Liver (tissue), 9 donors: Measurements from ENCODE around the gene LYG1. TPM values are rescaled to one million over a fixed set of nuclear protein-coding genes. Genes with fewer than 3 reads are reported as not detected.

Source experiments
- DNase-seq: peaks from one replicate; pipeline ENCODE4 v3.0.0-alpha.2; 2017; ENCODE audit warnings: low spot score
- H3K27ac ChIP-seq, 2 donors: one replicate each; pipeline ENCODE4 v1.7.0; 2013; ENCODE audit warnings: inconsistent platforms in 2 of 2, low read length in 2 of 2, control low read depth in 1 of 2, low read depth in 1 of 2, mild to moderate bottlenecking in 1 of 2
- H3K27me3 ChIP-seq, 4 donors: one replicate each; pipeline versions ENCODE4 v1.6.1 to v1.7.0; 2013; ENCODE audit warnings: low read length in 3 of 4, inconsistent platforms in 1 of 4, mild to moderate bottlenecking in 1 of 4, moderate library complexity in 1 of 4; ENCODE audit not compliant: control insufficient read depth in 4 of 4, insufficient read depth in 4 of 4
- H3K36me3 ChIP-seq, 4 donors: one replicate each; pipeline versions ENCODE4 v1.6.1 to v1.7.0; 2013; ENCODE audit warnings: low read length in 3 of 4, mild to moderate bottlenecking in 3 of 4, low read depth in 1 of 4, moderate library complexity in 1 of 4; ENCODE audit not compliant: control insufficient read depth in 4 of 4, insufficient read depth in 3 of 4
- H3K4me1 ChIP-seq, 4 donors: one replicate each; pipeline versions ENCODE4 v1.6.1 to v1.7.0; 2013; ENCODE audit warnings: low read length in 3 of 4, mild to moderate bottlenecking in 3 of 4, moderate library complexity in 1 of 4; ENCODE audit not compliant: control insufficient read depth in 4 of 4, insufficient read depth in 4 of 4
- H3K4me3 ChIP-seq, 3 donors: one replicate each; pipeline versions ENCODE4 v1.6.1 to v1.7.0; 2013; ENCODE audit warnings: low read length in 3 of 3, control low read depth in 1 of 3, low read depth in 1 of 3, mild to moderate bottlenecking in 1 of 3
- H3K9ac ChIP-seq, 2 donors: one replicate each; pipeline ENCODE4 v1.7.0; 2013; ENCODE audit warnings: low read length in 2 of 2, mild to moderate bottlenecking in 2 of 2, moderate library complexity in 2 of 2, control low read depth in 1 of 2, low read depth in 1 of 2
- H3K9me3 ChIP-seq, 4 donors: one replicate each; pipeline versions ENCODE4 v1.6.1 to v1.7.0; 2013; ENCODE audit warnings: low read length in 3 of 4; ENCODE audit not compliant: control insufficient read depth in 4 of 4
- EGR1 ChIP-seq, 2 donors: IDR thresholded peaks; 2 replicates each; pipeline ENCODE4 v1.6.1; 2016 to 2018; ENCODE audit warnings: antibody characterized with exemption in 2 of 2, low read depth in 2 of 2
- HNF4A ChIP-seq, 2 donors: conservative IDR thresholded peaks; 2 replicates each; pipeline ENCODE4 v1.6.1; 2016; ENCODE audit warnings: antibody characterized with exemption in 2 of 2, mild to moderate bottlenecking in 2 of 2
- HNF4G ChIP-seq: IDR thresholded peaks from 2 replicates; pipeline ENCODE4 v1.6.1; 2016; ENCODE audit warnings: antibody characterized with exemption
- NR2F2 ChIP-seq: IDR thresholded peaks from 2 replicates; pipeline ENCODE4 v1.6.1; 2016; ENCODE audit warnings: antibody characterized with exemption
- RAD21 ChIP-seq, 2 donors: IDR thresholded peaks; 2 replicates each; pipeline ENCODE4 v1.6.1; 2016; ENCODE audit warnings: antibody characterized with exemption in 2 of 2, mild to moderate bottlenecking in 2 of 2
- RXRA ChIP-seq, 2 donors: IDR thresholded peaks; 2 replicates each; pipeline ENCODE4 v1.6.1; 2017 to 2018; ENCODE audit warnings: antibody characterized with exemption in 2 of 2, mild to moderate bottlenecking in 1 of 2
- YY1 ChIP-seq: IDR thresholded peaks from 2 replicates; pipeline ENCODE4 v1.6.1; 2016; ENCODE audit warnings: antibody characterized with exemption, mild to moderate bottlenecking
- WGBS: extraction: QIAGEN DNeasy Blood & Tissue Kit; methylation state at CpG from one replicate; pipeline ENCODE4 v1.1.7; 2013; 5-methylcytosine and 5-hydroxymethylcytosine counted together
- polyA plus RNA-seq, 2 donors: library from polyadenylated mRNA; stranded (reverse) in 1 of 2; unstranded in 1 of 2; fragments of 200-250 nt in 1 of 2; fragments of >200 nt in 1 of 2; fragmentation: Nextera tagmentation in 1 of 2; extraction: Ambion mirVana in 1 of 2; gene quantifications; one replicate each; pipeline versions ENCODE4 v1.2.1 to v1.2.3, GENCODE V29; 2013 to 2015
- total RNA-seq, 2 donors: library from RNA; depleted of rRNA; stranded (reverse); fragments of >200 nt; gene quantifications; one replicate each; pipeline ENCODE4 v1.2.3, GENCODE V29; 2014
- TF ChIP-seq, protein P1 (sequence below): IDR thresholded peaks from 2 replicates; pipeline ENCODE4 v1.6.1; 2016; ENCODE audit warnings: antibody characterized with exemption
- TF ChIP-seq, protein P2 (sequence below): IDR thresholded peaks from 2 replicates; pipeline ENCODE4 v1.6.1; 2016; ENCODE audit warnings: antibody characterized with exemption, mild to moderate bottlenecking
- TF ChIP-seq, protein P3 (sequence below): fragments of 150-350 bp; IDR thresholded peaks from 2 replicates; pipeline ENCODE4 v1.5.1; 2017; ENCODE audit warnings: improper control_type of control experiment, low read depth, low read length; ENCODE audit not compliant: missing input control
- donor health status: healthy.
- donor health status: healthy.
- donor health status: healthy.
- donor health status: healthy.
- donor health status: healthy.

LYG1 gene
- total and polyA plus RNA-seq, 4 donors: 0.14 to 0.85 (median 0.55) TPM

DNA sequence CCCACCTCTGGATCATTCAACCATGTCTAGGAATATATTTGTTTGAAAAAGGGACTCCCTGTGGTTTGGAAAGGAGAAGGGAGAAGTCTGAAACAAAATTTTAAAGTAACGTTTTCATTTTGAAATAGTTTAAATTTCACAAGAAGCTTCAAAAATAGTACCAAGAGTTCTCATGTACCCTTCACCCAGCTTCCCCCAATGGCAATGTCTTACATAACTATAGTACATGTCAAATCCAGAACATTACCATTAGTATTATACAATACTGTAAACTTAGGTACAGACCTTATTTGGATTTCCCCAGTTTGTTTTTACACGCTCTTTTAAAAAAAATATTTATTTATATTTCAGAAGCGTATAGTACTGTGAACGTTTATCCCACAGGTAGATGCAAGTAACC, 41.5 kb downstream of the LYG1 start:
- Histone ChIP-seq H3K9ac (no peak overlapping the region), H3K27me3 (no peaks in the 10 kb centered on the region), H3K27ac (no peak overlapping the region), H3K4me3 (no peak overlapping the region), H3K4me1 (no peaks in the 10 kb centered on the region), H3K36me3 (no peaks in the 10 kb centered on the region), H3K9me3 (no peaks in the 10 kb centered on the region)
- WGBS: 83% methylated on average over 4 of the region's 4 CpGs
- DNase-seq: no peak
- TF ChIP-seq HNF4G (no peak), HNF4A (conservative IDR thresholded peaks at IDR 0.05) (no peak), RXRA (IDR thresholded peaks at IDR 0.05) (no peak), YY1 (no peak), RAD21 (IDR thresholded peaks at IDR 0.05) (no peak), EGR1 (IDR thresholded peaks at IDR 0.05; ENCODE audit: low read depth in 2 of 2) (no peak), NR2F2 (no peak)
- TF ChIP-seq, protein P1, sequence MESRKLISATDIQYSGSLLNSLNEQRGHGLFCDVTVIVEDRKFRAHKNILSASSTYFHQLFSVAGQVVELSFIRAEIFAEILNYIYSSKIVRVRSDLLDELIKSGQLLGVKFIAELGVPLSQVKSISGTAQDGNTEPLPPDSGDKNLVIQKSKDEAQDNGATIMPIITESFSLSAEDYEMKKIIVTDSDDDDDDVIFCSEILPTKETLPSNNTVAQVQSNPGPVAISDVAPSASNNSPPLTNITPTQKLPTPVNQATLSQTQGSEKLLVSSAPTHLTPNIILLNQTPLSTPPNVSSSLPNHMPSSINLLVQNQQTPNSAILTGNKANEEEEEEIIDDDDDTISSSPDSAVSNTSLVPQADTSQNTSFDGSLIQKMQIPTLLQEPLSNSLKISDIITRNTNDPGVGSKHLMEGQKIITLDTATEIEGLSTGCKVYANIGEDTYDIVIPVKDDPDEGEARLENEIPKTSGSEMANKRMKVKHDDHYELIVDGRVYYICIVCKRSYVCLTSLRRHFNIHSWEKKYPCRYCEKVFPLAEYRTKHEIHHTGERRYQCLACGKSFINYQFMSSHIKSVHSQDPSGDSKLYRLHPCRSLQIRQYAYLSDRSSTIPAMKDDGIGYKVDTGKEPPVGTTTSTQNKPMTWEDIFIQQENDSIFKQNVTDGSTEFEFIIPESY: no peak
- TF ChIP-seq, protein P2, sequence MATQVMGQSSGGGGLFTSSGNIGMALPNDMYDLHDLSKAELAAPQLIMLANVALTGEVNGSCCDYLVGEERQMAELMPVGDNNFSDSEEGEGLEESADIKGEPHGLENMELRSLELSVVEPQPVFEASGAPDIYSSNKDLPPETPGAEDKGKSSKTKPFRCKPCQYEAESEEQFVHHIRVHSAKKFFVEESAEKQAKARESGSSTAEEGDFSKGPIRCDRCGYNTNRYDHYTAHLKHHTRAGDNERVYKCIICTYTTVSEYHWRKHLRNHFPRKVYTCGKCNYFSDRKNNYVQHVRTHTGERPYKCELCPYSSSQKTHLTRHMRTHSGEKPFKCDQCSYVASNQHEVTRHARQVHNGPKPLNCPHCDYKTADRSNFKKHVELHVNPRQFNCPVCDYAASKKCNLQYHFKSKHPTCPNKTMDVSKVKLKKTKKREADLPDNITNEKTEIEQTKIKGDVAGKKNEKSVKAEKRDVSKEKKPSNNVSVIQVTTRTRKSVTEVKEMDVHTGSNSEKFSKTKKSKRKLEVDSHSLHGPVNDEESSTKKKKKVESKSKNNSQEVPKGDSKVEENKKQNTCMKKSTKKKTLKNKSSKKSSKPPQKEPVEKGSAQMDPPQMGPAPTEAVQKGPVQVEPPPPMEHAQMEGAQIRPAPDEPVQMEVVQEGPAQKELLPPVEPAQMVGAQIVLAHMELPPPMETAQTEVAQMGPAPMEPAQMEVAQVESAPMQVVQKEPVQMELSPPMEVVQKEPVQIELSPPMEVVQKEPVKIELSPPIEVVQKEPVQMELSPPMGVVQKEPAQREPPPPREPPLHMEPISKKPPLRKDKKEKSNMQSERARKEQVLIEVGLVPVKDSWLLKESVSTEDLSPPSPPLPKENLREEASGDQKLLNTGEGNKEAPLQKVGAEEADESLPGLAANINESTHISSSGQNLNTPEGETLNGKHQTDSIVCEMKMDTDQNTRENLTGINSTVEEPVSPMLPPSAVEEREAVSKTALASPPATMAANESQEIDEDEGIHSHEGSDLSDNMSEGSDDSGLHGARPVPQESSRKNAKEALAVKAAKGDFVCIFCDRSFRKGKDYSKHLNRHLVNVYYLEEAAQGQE: no peak

DNA sequence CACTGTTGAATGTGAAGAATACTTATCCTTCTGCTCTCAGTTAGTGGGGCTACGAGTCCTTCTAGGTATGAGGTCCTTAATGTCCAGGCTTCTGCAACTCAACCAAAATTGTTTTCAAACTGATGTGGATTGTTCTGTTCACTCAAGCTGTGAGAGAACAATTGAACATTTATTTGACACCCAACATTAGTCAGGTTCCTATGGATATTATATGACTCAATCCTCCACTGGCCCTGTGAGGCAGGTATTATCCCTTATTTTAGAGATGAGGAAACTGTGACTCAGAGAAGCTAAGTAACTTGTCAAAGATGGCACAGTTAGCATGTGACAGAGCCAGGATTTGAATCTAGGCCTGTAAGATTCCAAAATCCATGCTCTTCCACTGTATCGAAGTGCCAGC, 44.3 kb downstream of the LYG1 start:
- no peaks in the 10 kb centered on the region for H3K36me3 ChIP-seq
- no peaks in the 10 kb centered on the region for H3K4me1 ChIP-seq
- H3K9ac ChIP-seq: no peak overlapping the region
- no peak overlapping the region for H3K4me3 ChIP-seq
- TF ChIP-seq HNF4G: no peak
- TF ChIP-seq, protein P3, sequence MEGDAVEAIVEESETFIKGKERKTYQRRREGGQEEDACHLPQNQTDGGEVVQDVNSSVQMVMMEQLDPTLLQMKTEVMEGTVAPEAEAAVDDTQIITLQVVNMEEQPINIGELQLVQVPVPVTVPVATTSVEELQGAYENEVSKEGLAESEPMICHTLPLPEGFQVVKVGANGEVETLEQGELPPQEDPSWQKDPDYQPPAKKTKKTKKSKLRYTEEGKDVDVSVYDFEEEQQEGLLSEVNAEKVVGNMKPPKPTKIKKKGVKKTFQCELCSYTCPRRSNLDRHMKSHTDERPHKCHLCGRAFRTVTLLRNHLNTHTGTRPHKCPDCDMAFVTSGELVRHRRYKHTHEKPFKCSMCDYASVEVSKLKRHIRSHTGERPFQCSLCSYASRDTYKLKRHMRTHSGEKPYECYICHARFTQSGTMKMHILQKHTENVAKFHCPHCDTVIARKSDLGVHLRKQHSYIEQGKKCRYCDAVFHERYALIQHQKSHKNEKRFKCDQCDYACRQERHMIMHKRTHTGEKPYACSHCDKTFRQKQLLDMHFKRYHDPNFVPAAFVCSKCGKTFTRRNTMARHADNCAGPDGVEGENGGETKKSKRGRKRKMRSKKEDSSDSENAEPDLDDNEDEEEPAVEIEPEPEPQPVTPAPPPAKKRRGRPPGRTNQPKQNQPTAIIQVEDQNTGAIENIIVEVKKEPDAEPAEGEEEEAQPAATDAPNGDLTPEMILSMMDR: no peak
- DNase-seq: no peak
- no peak overlapping the region for H3K27ac ChIP-seq
- H3K27me3 ChIP-seq: no peaks in the 10 kb centered on the region
- WGBS: 96% methylated on average over 2 of the region's 2 CpGs
- no peaks in the 10 kb centered on the region for H3K9me3 ChIP-seq
